H9 (cell line): ENCODE data around the gene ETV7. TPM values are rescaled to one million over a fixed set of nuclear protein-coding genes. Genes with fewer than 3 reads are reported as not detected.

ENCODE experiments used
- DNase-seq: peaks from one replicate; pipeline ENCODE4 v3.0.0-alpha.2; 2017
- H2AFZ ChIP-seq: one replicate; pipeline ENCODE4 v1.6.1; 2013; ENCODE audit warnings: mild to moderate bottlenecking, low read length, control low read depth, moderate library complexity
- H2AK5ac ChIP-seq: 2 replicates; pipeline ENCODE4 v1.6.1; 2013; ENCODE audit warnings: low read length, control low read depth, mixed read lengths; ENCODE audit not compliant: insufficient read length
- H2BK120ac ChIP-seq: one replicate; pipeline ENCODE4 v1.6.1; 2013; ENCODE audit warnings: low read depth, mild to moderate bottlenecking, low read length, control low read depth, inconsistent platforms; ENCODE audit not compliant: poor library complexity, severe bottlenecking
- H2BK12ac ChIP-seq: 2 replicates; pipeline ENCODE4 v1.6.1; 2013; ENCODE audit warnings: low read length, control low read depth, mixed read lengths, low read depth; ENCODE audit not compliant: insufficient read length
- H2BK15ac ChIP-seq: 2 replicates; pipeline ENCODE4 v1.6.1; 2013; ENCODE audit warnings: low read depth, low read length, control low read depth
- H2BK20ac ChIP-seq: one replicate; pipeline ENCODE4 v1.6.1; 2013; ENCODE audit warnings: low read depth, mild to moderate bottlenecking, low read length, control low read depth, inconsistent platforms; ENCODE audit not compliant: poor library complexity, severe bottlenecking
- H2BK5ac ChIP-seq: 2 replicates; pipeline ENCODE4 v1.6.1; 2013; ENCODE audit warnings: low read length, control low read depth, mixed read lengths; ENCODE audit not compliant: insufficient read length
- H3K14ac ChIP-seq: 2 replicates; pipeline ENCODE4 v1.6.1; 2013; ENCODE audit warnings: low read length, control low read depth; ENCODE audit not compliant: insufficient read depth
- H3K18ac ChIP-seq: 2 replicates; pipeline ENCODE4 v1.6.1; 2013; ENCODE audit warnings: low read depth, mild to moderate bottlenecking, mixed read lengths, low read length, control low read depth; ENCODE audit not compliant: insufficient read length
- H3K23ac ChIP-seq: 2 replicates; pipeline ENCODE4 v1.6.1; 2013; ENCODE audit warnings: low read length, control low read depth, mixed read lengths, low read depth; ENCODE audit not compliant: insufficient read length
- H3K23me2 ChIP-seq: 2 replicates; pipeline ENCODE4 v1.6.1; 2013; ENCODE audit warnings: low read depth, mild to moderate bottlenecking, mixed read lengths, low read length, control low read depth; ENCODE audit not compliant: insufficient read length, poor library complexity, severe bottlenecking
- H3K27ac ChIP-seq: 2 replicates; pipeline ENCODE4 v1.5.1; 2013; ENCODE audit warnings: low read length, control low read depth, mixed read lengths, low read depth; ENCODE audit not compliant: insufficient read length
- H3K27me3 ChIP-seq: 2 replicates; pipeline ENCODE4 v1.6.1; 2013; ENCODE audit warnings: low read length, control low read depth, inconsistent platforms; ENCODE audit not compliant: insufficient read depth
- H3K4ac ChIP-seq: 2 replicates; pipeline ENCODE4 v1.6.1; 2013; ENCODE audit warnings: low read depth, mild to moderate bottlenecking, control low read depth, inconsistent platforms, low read length, moderate library complexity
- H3K4me1 ChIP-seq: 2 replicates; pipeline ENCODE4 v1.6.1; 2013; ENCODE audit warnings: low read length, control low read depth, inconsistent platforms; ENCODE audit not compliant: insufficient read depth
- H3K4me2 ChIP-seq: 2 replicates; pipeline ENCODE4 v1.6.1; 2013; ENCODE audit warnings: low read length, control low read depth, mixed read lengths; ENCODE audit not compliant: insufficient read length, insufficient read depth
- H3K56ac ChIP-seq: 2 replicates; pipeline ENCODE4 v1.6.1; 2013; ENCODE audit warnings: low read depth, mild to moderate bottlenecking, mixed read lengths, low read length, control low read depth; ENCODE audit not compliant: insufficient read length
- H3K79me1 ChIP-seq: 2 replicates; pipeline ENCODE4 v1.6.1; 2013; ENCODE audit warnings: low read depth, mild to moderate bottlenecking, moderate library complexity, low read length, control low read depth, inconsistent platforms; ENCODE audit not compliant: insufficient read depth, poor library complexity, severe bottlenecking
- H3K79me2 ChIP-seq: 2 replicates; pipeline ENCODE4 v1.6.1; 2013; ENCODE audit warnings: low read length, control low read depth, inconsistent platforms; ENCODE audit not compliant: insufficient read depth
- H3K9ac ChIP-seq: 2 replicates; pipeline ENCODE4 v1.6.1; 2013; ENCODE audit warnings: low read length, control low read depth, mixed read lengths; ENCODE audit not compliant: insufficient read length; ENCODE audit errors: extremely low read depth
- H3K9me3 ChIP-seq: one replicate; pipeline ENCODE4 v1.6.1; 2013; ENCODE audit warnings: low read depth, low read length, inconsistent platforms; ENCODE audit not compliant: control insufficient read depth
- H3T11ph ChIP-seq: one replicate; pipeline ENCODE4 v1.6.1; 2013; ENCODE audit warnings: mild to moderate bottlenecking, low read length, control low read depth, inconsistent platforms
- H4K20me1 ChIP-seq: one replicate; pipeline ENCODE4 v1.6.1; 2013; ENCODE audit not compliant: control insufficient read depth, insufficient read length, insufficient read depth
- H4K5ac ChIP-seq: 2 replicates; pipeline ENCODE4 v1.6.1; 2013; ENCODE audit warnings: low read depth, mild to moderate bottlenecking, mixed read lengths, low read length, control low read depth; ENCODE audit not compliant: insufficient read length
- H4K8ac ChIP-seq: replicated peaks from 2 replicates; pipeline ENCODE4 v1.6.1; 2013; ENCODE audit warnings: low read length, control low read depth, mixed read lengths, low read depth; ENCODE audit not compliant: insufficient read length
- H4K91ac ChIP-seq: 2 replicates; pipeline ENCODE4 v1.6.1; 2013; ENCODE audit warnings: low read depth, mild to moderate bottlenecking, moderate library complexity, mixed read lengths, low read length, control low read depth; ENCODE audit not compliant: insufficient read length
- H3K27ac Mint-ChIP-seq, 3 experiments: 2 replicates in 2 of 3; 3 replicates in 1 of 3; pipeline ENCODE4 v1.8.0; 2020 to 2021; ENCODE audit warnings: mixed read lengths in 3 of 3, mild to moderate bottlenecking in 1 of 3, moderate library complexity in 1 of 3
- H3K27me3 Mint-ChIP-seq: 2 replicates; pipeline ENCODE4 v1.8.0; 2021; ENCODE audit warnings: low read depth, mild to moderate bottlenecking, moderate library complexity, mixed read lengths
- H3K36me3 Mint-ChIP-seq, 3 experiments: 2 replicates in 2 of 3; 3 replicates in 1 of 3; pipeline ENCODE4 v1.8.0; 2020 to 2021; ENCODE audit warnings: low read depth in 3 of 3, mixed read lengths in 3 of 3; ENCODE audit not compliant: insufficient read depth in 1 of 3
- H3K4me1 Mint-ChIP-seq, 2 experiments: 2 replicates each; pipeline ENCODE4 v1.8.0; 2020; ENCODE audit warnings: mixed read lengths in 2 of 2
- H3K4me3 Mint-ChIP-seq, 2 experiments: 2 replicates in 1 of 2; 3 replicates in 1 of 2; pipeline ENCODE4 v1.8.0; 2020 to 2021; ENCODE audit warnings: mild to moderate bottlenecking in 2 of 2, mixed read lengths in 2 of 2, moderate library complexity in 1 of 2
- H3K9me3 Mint-ChIP-seq, 2 experiments: 2 replicates in 1 of 2; 3 replicates in 1 of 2; pipeline ENCODE4 v1.8.0; 2020; ENCODE audit warnings: mild to moderate bottlenecking in 2 of 2, mixed read lengths in 2 of 2, moderate library complexity in 1 of 2
- CTCF ChIP-seq: fragments of 200-600 bp; sonication (generic); conservative IDR thresholded peaks from 3 replicates; pipeline ENCODE4 v1.8.0; 2021; ENCODE audit warnings: antibody characterized with exemption, mild to moderate bottlenecking
- WGBS: extraction: QIAGEN DNeasy Blood & Tissue Kit; methylation state at CpG from one replicate; pipeline ENCODE4 v1.1.7; 2013; ENCODE audit warnings: missing lambda C conversion rate, low lambda C conversion rate, mixed read lengths; ENCODE audit not compliant: insufficient read length; ENCODE audit errors: extremely low coverage; 5-methylcytosine and 5-hydroxymethylcytosine counted together
- total RNA-seq: library from RNA; stranded (reverse); gene quantifications from 2 replicates; pipeline ENCODE4 v1.2.1, GENCODE V29; 2021

Gene ETV7
- total RNA-seq, 1 experiment from 2014 or later, result 0.92 TPM

GRCh38 chr6:36386495-36387439 lies 702 bp downstream of the ETV7 start:
- H2BK12ac ChIP-seq, result no peak overlapping the region
- H3K79me1 ChIP-seq, result no peaks in the 10 kb centered on the region
- no peak overlapping the region for H3T11ph ChIP-seq
- H3K79me2 ChIP-seq, result no peaks in the 10 kb centered on the region
- H3K27me3 Mint-ChIP-seq, result peaks cover 54% of the 10 kb centered on the region
- no peak overlapping the region for H4K91ac ChIP-seq
- H3K23me2 ChIP-seq, result peaks cover 13% of the 10 kb centered on the region
- H2BK20ac ChIP-seq, result no peak overlapping the region
- H3K56ac ChIP-seq, result no peak overlapping the region
- peak overlapping the region; percentile 60 to 90 for H3K4me3 Mint-ChIP-seq
- H3K9me3 ChIP-seq, result no peaks in the 10 kb centered on the region
- peaks cover 38 to 41% of the 10 kb centered on the region in 2 experiments for H3K4me1 Mint-ChIP-seq
- H3K9ac ChIP-seq, result peak overlapping the region; percentile 32
- 0 out of 3 replicates have a peak, but pooled peaks have one; percentile 23 for TF ChIP-seq CTCF
- H3K36me3 Mint-ChIP-seq, result no peaks in the 10 kb centered on the region
- peaks cover 29% of the 10 kb centered on the region; the same call in 1 of the 2 replicates for H3K27me3 ChIP-seq
- no peak overlapping the region for H2BK120ac ChIP-seq
- no peak overlapping the region for H2BK5ac ChIP-seq
- DNase-seq, result peak; percentile 66
- H3K4ac ChIP-seq, result no peak overlapping the region
- H3K27ac Mint-ChIP-seq, result no peak overlapping the region
- H3K14ac ChIP-seq, result peak overlapping the region; percentile 62
- H4K20me1 ChIP-seq, result no peaks in the 10 kb centered on the region
- no peak overlapping the region for H2BK15ac ChIP-seq
- peak overlapping the region; percentile 66 for H2AFZ ChIP-seq
- peaks cover 0 to 3% of the 10 kb centered on the region in 2 experiments; a peak in 2 of 5 replicates for H3K9me3 Mint-ChIP-seq
- peak overlapping the region; percentile 6 for H3K18ac ChIP-seq
- H4K5ac ChIP-seq, result no peak overlapping the region
- H3K4me2 ChIP-seq, result peak overlapping the region; percentile 69
- H3K4me1 ChIP-seq, result no peaks in the 10 kb centered on the region
- WGBS, result no CpG with 5 or more reads among the region's 33 CpGs
- H3K23ac ChIP-seq, result no peak overlapping the region
- no peak overlapping the region for H3K27ac ChIP-seq
- no peak overlapping the region for H4K8ac ChIP-seq
- H2AK5ac ChIP-seq, result no peak overlapping the region
